ENCODE measurements around the gene LURAP1L. TPM values are rescaled to one million over a fixed set of nuclear protein-coding genes. Genes with fewer than 3 reads are reported as not detected.
"Not testable (repeated sequence)": the region's sequence is repeated elsewhere in the genome, so short reads cannot be mapped to it uniquely, and the experiment has no call there.

LURAP1L gene
- total RNA-seq, 1 donor, result 0.27 TPM

DNA sequence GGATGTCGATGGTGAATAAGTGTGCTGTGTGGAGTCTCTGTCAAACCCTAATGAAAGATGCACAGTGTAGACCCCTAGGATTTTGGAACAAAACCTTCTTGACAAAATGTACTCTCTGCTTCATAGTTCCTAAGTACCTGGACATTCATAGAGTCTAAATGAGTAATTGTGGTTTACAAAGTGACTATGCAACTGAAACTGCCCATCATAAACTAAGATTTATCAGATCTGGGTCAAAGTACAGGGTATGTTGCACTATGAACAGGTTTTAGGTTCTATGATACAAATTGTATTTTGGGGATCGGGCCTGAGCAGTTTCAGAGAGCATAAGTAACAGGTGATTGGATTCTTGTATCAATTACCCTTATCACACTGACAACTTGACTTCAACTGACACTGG is 79.4 kb downstream of the LURAP1L start:
- no peak for DNase-seq (ENCODE audit: low read depth in 2 of 3, low spot score in 2 of 3)

DNA sequence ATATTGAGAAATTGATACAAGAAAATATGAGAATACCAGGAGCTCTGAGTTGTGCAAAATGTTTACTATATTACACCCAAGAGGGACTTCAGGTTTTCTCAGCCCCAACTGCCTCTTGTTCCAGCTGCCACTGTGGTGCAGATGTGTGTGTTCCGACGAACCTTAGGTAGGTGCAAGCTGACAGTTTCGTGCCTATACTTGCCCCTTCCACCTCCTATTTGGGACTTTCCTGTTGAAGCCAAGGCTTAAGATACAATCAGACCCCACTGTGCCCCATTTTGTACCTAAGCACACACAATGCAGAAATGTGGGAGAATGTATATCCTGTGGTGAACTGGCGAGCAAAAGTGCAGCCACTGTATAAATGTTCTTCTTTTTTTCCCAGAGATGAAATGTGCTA is 80.2 kb downstream of the LURAP1L start:
- no peak for DNase-seq (ENCODE audit: low read depth in 2 of 3, low spot score in 2 of 3)

DNA sequence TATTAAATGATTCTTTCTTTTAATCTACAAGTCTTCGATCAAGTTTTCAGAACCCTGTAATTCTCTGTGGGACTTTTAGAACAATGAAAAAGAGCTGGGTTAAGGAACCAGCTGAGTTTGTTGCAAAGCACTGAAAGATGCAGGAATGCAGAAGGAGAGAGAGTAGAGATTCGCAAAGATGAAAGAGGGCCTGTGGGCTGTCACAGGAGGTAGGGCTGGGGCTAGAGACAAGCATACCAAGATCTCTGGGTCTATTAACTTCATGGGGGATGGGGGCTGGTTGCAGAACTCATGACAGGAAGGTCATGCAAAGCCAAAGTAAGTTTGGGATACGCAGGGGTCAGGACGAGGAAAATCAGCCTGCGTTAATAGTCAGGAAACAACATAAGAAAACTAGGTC is 81.8 kb downstream of the LURAP1L start:
- no peak for DNase-seq (ENCODE audit: low read depth in 2 of 3, low spot score in 2 of 3)

DNA sequence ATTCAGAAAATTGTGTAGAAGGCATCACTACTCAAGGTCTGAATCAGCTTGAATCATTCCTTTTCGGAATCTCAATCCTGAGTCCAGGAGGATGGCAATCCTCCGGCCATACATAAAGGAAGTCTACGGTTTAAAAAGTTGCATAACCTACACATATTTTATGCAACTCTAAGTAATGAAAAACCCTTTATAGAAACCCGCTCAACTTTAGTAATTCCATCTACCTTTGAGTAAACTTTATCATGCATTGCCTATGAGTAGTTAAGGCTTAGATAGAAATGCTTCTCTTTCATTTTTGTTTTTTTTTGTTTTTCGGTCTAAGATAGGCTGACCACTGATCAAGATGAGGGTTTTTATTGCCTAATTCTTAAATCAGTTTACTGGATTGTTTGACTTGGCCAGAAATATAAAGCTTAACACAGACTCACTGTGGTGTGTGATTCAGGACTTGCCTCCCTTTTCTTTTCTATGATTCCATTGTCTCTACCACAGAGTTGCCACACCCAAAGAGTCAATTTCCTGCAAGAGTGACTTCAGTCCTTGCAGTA is 85.0 kb downstream of the LURAP1L start:
- no peak for DNase-seq (ENCODE audit: low read depth in 2 of 3, low spot score in 2 of 3)

DNA sequence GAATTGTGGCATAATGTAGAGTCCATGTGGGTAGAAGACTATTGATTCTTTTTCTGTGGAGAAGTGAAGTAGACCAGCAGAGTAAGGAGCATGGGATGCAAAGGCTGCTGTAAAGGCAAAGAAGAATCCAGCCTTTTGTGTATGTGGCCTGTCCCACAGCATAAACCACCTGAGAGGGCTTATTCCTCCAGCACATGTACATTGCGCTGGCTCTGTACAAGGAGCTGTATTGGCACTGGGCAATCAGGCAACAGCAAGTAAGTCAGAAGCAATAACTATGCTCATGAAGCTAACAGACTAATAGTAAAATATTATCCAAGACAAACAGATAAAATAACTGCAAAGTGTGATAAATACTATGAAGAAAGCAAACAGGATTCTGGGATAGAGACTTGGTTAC is 86.2 kb downstream of the LURAP1L start:
- no peak for DNase-seq (ENCODE audit: low read depth in 2 of 3, low spot score in 2 of 3)

DNA sequence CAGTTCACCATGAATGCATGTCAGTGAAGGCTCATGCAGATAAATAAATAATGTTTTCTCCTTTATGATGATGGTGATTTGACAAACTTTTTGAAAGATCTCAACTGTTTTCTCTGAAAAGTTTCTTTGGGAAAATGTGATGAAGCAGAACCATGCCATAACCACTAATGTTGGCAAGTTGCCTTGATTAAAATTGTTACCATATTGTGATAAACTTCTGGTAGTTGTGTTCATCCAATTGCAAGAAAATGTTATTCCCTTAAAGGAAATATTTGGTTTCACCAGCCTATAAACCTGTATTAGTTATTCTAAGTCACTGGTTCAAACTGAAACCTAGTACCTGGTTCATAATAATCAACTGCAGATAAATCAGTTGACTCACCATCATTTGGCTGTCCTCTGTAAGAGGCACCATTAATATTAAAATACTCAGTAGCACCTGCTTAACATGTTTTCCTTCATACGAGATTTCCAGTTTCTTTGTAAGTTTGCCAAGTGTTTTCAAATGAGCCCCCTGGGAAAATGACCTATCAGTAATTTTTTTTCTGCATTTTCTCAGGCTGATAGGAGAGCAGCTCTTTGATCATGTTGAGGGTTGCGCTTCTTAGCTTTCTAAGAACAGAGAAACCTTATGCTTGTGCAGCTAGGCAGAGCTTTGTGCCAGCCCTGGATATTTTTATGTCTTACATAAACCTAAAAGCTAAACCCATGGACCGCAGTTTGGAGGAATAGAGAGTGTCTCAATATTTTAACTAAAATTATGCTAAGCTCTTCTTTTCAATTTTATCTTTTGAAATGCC is 88.0 kb downstream of the LURAP1L start:
- DNase-seq (ENCODE audit: low read depth in 2 of 3, low spot score in 2 of 3), result no peak

DNA sequence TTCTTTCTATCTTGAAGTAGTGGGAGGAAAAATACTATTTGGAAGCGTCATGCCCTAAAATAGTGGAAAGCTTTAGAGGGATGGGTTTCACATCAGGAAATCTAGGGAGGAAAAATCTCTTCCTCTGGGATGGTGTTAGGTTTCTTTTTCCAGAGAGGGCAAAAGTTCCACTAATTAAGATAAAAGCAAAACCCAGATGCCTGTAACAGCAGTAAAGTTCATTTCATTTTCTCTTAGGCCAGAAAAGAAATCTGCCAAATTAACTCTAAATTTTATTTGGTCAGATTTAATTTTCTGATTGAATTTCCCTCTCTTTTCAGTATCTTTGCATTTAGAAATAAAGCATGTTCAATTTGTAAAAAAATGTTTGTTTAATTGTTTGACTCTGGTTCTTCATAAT is 88.8 kb downstream of the LURAP1L start:
- no peak for DNase-seq (ENCODE audit: low read depth in 2 of 3, low spot score in 2 of 3)

DNA sequence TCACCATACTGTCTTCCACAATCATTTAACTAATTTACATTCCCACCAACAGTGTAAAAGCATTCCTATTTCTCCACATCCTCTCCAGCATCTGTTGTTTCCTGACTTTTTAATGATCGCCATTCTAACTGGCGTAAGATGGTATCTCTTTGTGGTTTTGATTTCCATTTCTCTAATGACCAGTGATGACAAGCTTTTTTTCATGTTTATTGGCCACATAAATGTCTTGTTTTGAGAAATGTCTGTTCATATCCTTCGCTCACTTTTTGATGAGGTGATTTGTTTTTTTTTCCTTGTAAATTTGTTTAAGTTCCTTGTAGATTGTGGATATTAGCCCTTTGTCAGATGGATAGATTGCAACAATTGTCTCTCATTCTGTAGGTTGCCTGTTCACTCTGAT is 90.6 kb downstream of the LURAP1L start:
- not testable (repeated sequence) for DNase-seq (ENCODE audit: low read depth in 2 of 3, low spot score in 2 of 3)

Small RNA genes lying within 50 kb of the gene (small RNA-seq; reads per million reads assigned to genes)
- gene RN7SL849P, result not detected

Other genes starting within 250 kb of the LURAP1L start
- gene TYRP1, start 81.6 kb upstream of the LURAP1L start, total RNA-seq, result not detected